ENCODE results near the gene CYP24A1.

CYP24A1 gene

DNA sequence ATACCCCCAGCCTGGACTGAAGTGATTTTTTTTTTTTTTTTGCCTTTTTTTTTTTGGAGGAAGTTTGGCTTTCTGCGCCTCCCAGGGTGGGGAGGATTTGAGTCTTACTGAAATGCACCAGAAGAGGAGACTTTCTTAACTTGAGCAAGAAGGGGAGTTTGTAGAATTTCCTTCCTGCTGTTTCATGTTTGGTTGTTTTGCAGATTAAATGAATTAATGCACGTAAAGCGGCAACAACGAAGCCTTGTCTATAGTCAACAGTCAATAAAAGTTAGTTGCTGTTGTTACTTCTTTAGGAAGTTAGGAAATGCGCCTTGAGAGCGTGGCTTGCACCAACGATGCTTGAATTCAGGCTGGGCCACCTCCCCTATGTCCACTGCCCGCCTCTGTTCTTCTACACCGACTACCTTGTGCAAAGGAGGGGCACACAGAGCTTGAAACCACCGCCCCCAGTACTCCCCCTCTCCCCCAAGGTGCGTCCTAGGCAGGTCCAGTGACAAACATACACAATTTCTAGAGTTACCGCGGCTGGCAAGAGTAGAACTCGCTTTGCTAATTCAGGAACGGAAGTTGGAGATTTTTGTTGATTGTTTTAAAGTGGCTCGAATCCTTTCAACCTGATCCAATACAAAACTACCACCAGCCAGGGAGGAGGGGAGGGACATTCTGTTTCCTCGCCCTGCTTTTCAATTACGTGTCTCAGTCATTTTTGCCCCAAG, 830 bp upstream of the CYP24A1 start:
- no peak for DNase-seq (ENCODE audit: low read depth, low spot score)

DNA sequence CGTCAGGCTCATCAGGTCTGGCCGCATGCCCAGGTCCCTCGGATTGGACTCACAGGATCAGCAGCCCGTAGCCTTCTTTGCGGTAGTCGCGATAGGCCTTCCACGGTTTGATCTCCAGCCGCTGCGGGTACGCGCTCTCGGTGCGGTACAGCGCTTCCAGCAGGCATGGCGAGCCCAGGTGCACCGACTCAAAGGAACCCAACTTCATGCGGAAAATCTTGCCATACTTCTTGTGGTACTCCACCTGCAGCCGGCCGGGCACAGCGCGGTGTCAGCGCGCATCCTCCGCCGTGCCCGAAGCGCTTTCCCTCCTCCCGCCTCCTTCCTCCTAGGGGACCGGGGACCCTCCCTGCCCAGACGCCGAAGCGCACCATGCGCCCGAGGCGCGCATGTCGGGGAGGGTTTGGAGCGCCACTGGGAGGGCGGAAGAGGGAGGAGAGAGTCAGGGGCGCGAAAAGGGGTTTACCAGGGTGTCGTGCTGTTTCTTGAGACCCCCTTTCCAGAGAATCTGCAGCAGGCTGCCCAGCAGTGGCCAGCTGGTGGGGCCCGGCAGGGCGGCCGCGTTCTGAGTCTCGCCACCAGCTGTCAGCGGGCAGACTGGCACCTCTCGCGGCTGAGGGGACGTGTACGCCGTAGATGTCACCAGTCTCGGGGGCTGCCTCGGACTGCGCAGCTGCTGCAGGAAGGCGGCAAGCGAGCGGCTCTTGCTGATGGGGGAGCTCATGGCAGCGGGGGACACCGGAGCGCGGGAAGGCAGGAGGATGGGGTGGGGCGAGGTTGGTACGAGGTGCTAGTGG, 732 bp downstream of the CYP24A1 start:
- DNase-seq (ENCODE audit: low read depth, low spot score), result no peak

GRCh38 chr20:54172532-54172855, 1.3 kb downstream of the CYP24A1 start:
- DNase-seq (ENCODE audit: low read depth, low spot score), result no peak

GRCh38 chr20:54170963-54171362, 2.8 kb downstream of the CYP24A1 start:
- DNase-seq (ENCODE audit: low read depth, low spot score), result no peak

DNA sequence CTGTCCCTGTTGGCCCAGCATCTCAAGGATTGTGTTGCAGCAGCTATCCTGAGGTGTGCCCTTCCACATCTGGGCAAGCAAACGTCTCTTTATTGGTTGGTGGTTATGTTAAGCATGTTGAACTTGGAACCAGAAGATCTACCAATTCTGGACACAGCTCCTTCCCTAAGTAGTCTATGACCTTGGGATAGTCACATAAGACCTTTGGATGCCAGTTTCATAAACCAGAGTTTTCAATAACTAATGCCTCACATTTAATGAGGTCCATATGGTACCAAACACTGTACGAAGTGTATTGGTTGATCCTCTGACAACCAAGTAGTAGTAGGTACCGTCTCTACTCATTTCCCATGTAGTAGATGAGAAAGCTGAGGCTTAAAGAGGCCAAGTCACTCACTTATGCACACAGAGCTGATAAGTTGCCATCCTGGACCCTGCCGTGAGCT, 3.7 kb downstream of the CYP24A1 start:
- DNase-seq (ENCODE audit: low read depth, low spot score), result no peak

DNA sequence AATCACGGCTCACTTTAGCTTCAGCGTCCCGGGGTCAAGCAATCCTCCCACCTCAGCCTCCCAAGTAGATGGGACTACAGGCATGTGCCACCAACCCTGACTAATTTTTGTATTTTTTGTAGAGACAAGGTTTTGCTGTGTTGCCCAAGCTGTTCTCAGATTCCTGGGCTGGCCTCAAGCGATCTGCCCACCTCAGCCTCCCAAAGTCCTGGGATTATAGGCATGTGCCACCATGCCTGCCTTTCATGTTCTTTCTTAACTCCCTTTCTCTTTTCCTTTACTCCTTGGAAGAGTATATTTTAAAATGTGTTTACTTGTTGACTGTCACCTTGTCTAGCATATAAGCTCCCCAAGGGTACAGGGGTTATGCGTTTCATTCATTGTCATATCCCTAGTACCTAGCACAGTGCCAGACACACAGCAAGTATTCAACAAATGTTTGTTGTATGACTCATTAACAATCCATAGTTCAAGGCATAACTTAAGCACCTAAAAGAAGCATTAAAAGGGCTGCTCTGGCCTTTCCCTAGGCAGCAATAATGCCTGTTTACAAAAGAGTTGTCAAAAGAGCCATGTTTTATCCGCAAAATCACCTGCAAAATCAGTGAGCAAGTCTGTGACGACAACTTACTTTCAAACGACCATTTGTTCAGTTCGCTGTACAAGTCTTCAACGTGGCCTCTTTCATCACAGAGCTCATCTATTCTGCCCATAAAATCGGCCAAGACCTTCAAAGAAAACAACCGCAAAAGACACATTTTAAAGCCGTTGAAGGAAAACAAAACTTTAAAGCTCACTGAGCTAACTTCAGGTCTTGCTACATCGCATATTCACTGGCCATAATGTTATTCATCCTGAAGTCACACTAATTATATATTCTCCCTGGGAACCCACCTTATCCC, 4.6 kb downstream of the CYP24A1 start:
- no peak for DNase-seq (ENCODE audit: low read depth, low spot score)

DNA sequence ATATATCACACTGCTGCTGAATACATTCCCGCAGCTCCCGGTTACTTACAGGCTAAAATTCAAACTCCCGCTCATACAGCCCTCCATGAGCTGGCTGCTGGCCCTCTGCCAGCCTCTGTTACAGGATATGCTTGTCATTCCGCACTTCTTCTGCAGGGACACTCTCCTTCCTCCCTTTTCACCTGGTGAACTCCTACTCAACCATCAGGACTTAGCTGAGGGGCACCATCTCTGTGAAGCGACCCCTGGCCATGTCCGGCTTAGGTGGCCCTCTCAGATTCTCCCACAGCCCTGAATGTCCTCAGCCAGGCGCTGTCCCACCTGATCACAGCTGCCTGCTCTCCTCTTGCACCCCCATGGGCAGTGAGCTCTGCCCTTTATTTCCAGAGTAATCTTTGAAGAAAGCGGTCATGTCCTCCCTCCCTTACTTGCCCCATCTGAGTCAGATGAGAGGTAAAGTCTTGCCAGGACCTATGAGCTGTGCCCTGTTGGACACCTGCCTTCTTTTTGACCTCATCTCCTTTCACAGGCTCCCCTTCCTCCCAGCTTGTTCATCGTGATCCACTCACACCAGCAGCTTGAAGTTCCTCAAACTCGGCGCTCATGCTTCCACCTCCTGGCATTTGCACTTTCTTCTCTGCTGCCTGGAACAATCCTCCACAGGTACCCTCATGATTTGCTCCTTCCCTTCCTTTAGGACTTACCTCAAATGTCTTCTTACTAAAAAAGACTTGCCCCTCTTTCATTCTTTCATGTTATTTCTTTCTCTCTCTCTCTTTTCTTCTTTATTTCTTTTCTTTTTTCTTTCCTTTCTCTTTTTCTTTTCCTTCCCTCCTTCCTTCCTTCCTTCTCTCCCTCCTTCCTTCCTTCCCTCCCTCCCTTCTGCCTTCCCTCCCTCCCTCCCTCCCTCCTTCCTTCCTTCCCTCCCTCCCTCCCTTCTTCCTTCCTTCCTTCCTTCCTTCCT, 5.6 kb downstream of the CYP24A1 start:
- DNase-seq (ENCODE audit: low read depth, low spot score), result no peak

DNA sequence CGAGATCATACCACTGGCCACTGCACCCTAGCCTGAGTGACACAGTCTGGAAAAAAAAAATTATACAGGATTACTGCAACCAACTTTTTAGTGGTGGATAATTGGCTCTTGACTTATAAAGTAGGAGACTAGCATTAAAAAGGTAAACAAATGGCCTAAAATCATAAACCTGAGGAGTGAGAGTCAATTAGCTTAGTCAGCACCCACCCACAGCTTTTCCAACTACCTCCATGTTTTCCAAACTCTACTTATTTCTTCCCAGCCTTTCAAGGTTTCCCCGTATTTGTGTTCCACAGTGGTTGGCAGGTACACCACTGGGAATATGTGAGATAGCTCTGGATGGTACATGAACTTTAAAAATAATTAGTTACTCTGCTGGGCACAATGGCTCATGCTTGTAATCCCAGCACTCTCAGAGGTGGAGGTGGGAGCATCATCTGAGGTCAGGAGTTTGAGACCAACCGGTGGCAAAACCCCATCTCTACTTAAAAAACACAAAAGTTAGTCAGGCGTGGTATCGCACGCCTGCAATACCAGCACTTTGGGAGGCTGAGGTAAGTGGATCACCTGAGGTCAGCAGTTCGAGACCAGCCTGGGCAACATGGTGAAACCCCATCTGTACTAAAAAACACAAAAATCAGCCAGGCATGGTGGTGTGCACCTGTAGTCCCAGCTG, 6.7 kb downstream of the CYP24A1 start:
- DNase-seq (ENCODE audit: low read depth, low spot score), result no peak

DNA sequence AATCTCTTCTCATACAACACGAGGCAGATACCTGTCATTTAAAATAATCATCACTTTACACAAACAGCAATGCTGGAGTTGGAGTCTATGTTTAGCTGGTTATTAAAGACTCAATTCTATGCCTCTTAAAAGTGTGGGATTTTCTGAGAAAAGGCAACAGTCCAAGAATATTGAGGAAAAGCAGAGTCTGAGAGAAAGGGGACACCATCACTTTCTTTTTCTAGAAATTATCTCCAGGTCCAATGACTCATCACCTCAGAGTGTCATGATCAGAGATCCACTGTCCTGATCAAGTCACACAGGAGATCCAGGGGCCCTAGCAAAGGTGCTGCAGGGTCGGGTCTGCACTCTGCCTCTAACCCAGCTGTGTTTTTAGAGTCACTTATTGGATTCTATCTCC, 8.0 kb downstream of the CYP24A1 start:
- no peak for DNase-seq (ENCODE audit: low read depth, low spot score)

DNA sequence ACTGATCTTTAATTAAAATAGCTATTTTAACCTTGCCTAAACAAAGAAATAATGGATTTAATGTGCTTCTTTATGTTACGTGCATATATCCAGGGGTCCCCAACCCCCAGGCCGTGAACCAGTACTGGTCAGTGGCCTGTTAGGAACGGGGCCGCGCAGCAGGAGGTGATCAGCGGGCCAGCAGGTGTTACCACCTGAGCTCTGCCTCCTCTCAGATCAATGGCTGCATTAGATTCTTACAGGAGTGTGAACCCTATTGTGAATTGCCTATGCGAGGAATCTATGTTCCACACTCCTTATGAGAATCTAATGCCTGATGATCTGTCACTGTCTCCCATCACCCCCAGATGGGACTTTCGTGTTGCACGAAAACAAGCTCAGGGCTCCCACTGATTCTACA, 8.8 kb downstream of the CYP24A1 start:
- no peak for DNase-seq (ENCODE audit: low read depth, low spot score)

DNA sequence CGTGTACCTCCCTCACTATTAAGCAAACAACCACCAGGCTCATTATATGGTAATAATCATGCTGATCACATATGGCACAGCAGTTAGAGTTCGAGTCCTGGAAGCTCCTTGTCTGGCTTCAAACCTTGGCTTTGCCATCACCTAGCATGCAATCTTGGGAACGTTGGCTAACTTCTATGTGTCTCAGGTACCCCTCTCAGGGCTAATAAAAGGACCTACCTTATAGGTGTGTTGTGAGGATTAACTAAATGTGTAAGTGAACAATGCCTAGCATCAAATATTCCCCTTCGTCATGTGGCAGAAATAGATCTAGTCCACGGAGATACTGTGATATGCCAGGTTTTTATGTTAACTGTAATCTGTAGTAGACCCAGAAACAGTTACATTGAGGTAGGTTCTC, 10.4 kb downstream of the CYP24A1 start:
- DNase-seq (ENCODE audit: low read depth, low spot score), result no peak

GRCh38 chr20:54162378-54163009, 11.3 kb downstream of the CYP24A1 start:
- no peak for DNase-seq (ENCODE audit: low read depth, low spot score)

DNA sequence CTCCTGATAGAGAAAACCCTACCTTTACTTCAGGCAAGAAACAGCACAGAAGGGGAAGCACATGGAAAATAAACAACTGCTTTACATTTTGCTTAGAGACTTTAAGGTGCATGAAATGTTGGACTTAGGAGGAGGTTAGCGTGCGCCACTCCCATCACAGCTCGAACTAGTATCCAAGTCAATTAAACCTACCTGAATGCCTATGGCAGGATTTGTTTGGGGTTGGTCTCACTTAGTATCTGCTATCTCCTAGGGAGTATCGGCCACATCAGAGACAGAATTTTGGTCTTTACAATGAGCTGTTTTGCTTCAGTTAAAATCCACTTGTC, 12.0 kb downstream of the CYP24A1 start:
- DNase-seq (ENCODE audit: low read depth, low spot score), result no peak

GRCh38 chr20:54161008-54161820, 12.6 kb downstream of the CYP24A1 start:
- no peak for DNase-seq (ENCODE audit: low read depth, low spot score)

- DNase-seq (ENCODE audit: low read depth, low spot score), result no peak
These were observed 13.4 kb downstream of the CYP24A1 start for GRCh38 chr20:54160065-54161007.

DNA sequence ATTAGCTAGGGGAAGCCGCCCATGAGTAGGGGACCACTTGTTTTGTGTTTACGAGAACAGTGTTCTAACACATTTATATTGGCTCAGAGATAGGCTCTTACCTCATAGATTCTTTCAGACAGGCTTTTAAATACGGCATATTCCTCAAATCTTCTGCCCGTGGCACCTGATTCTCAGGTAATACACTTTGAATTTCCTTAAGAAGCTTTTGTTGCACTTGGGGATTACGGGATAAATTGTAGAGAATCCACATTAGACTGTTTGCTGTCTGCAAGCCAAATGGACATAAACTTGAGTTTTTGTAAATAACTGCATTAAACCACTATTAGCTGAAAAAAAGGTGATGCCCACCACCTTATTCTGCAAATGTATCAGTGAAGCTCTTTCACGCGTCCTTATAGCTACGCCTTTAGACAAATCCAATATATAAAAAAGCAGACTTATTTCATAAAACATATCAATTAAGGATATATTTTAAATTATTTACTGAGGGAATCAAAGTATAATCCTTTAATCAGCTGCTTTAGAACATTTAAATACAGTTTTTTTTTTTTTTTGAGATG, 14.8 kb downstream of the CYP24A1 start:
- no peak for DNase-seq (ENCODE audit: low read depth, low spot score)

DNA sequence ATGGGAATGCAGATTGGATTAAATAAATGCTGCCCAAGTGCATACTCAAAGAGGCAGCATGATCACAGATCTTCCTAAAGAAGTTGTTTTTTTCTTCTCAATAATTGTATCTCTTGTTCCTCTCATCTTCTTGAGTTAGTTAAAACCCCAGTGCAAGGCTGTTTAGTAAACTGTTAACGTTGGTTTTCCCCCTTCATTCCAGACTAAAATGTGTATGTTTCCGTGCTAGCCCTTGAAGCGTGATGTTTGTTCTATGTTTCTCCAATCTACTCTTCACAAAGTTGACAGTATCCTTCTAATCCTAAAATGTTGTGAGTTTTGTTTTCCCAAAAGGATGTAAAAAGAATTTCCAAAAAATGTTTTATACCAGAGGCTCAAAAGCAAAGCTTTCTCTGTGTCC, 15.6 kb downstream of the CYP24A1 start:
- no peak for DNase-seq (ENCODE audit: low read depth, low spot score)
